ENCODE results near the gene SLC2A9.
A peak's percentile ranks its signal among the peaks of the same experiment; 100 is the strongest.

Gene SLC2A9

DNA sequence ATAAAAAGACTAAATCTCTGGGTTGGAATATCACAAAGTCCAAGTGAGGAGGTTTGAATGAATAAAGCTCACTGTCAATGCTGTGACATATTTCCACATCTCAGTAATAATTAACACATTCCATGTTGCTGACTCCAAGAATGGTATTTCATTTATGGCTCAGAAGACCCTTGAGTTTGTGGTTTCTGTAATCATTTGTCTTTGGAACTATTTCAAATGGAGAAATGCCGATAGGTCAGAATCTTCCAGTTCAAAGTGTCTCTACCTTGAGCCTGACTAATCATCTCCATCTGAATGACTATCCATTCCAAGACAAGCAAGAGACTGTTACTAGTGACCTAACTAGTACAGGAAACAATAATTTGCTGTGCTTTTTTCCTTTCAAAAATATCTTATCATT is 24.2 kb upstream of the SLC2A9 start:
- no peak for DNase-seq (ENCODE audit: low read depth)

DNA sequence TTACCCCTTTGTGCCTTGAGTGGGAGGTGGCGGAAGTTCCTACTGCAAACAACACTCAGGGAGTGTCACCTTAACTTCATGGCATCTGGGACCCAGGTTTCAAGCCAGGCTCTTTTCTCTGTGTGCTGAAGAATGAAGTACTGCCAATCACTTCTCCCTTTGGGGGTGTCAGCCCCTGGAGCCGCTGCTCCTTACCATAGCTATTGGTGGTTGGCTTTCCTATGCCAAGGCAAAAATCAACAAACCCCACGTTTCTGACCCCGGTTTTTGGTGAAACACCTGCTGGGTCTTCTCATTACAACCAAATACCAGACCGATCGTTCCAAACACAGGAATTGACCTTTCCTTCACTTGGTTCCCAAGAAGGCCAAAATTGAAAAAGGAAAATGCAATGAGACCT is 19.7 kb upstream of the SLC2A9 start:
- DNase-seq (ENCODE audit: low read depth), result no peak

DNA sequence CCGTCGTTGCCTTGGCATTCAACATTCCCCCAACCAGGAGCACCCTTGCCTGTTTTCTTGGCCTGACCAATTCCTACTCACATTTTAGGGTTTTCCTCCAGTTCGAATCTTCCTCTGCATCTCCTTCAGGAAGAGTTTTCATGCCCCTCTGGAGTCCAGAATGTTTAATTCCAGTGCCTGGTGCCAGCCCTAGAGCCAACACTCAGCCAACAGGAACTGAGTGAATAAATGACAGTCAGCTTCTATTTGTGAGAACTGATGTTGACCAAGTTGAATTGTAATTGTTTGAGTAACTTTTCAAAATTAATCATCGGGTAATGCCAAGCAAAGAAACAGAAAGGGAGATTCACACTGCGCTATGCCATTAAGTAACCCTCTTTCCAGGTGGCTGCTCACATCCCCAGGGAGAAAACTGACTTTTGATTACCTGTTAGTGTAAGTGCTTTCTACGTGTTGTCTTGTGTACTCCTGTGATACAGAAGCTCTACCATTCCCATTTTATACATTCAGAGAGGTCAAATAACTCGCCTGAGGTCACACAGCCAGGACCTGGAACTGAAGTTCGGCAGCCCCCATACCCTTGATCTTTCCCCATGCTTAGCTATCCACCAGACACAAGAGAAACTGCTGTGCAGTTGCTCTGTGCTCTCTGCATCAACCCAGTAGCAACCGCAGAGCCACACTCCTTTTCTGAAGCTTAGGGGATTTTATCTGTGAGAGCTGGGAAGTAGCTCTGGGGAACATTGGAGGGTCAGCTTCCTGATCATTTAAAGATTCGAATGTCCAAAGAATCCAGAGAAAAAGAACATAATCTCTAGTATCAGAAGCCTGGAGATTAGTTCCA is 19.0 kb upstream of the SLC2A9 start:
- DNase-seq (ENCODE audit: low read depth), result no peak

DNA sequence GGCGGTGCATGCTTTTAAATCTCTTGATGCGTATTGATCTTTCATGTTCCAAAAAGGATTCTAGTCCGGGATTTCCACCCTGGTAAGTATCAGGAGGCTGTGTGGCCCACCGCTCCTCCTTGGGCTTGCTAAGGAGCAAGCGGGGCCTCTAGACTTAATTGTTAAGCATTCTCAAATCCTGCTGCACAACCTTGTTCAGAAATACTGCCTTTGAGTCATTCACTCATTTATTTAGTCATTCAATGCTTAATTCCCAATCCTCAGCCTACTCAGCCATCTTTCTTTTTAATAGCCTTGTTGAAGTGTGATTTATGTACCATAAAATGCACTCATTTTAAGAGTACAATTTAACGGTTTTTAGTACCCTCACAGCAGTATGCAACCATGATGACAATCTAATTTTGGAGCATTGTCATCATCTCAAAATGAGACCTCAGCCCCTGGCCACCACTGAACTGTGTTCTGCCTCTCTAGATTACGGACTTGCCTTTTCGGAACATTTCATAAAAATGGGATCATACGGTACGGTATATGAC is 15.6 kb upstream of the SLC2A9 start:
- DNase-seq (ENCODE audit: low read depth), result no peak

DNA sequence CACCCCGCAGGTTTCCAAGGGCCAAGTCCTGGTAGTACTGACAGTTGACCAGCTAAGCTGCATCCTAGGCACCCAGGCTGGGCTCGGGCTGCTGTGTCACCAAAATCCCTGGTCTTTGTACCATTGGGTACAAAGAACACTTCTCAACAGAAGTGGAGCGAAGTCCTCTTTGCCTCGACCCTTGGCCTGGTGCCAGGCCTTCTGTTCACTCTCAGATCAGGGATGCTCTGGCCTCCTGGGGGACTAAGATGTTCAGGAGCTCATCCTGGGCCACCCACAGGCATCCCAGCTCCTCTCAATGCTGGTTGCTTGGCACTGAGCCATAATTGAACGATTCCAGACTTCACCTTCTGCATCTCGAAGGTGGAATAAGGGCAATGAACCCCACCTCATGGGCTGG is 13.8 kb upstream of the SLC2A9 start:
- no peak for DNase-seq (ENCODE audit: low read depth)

DNA sequence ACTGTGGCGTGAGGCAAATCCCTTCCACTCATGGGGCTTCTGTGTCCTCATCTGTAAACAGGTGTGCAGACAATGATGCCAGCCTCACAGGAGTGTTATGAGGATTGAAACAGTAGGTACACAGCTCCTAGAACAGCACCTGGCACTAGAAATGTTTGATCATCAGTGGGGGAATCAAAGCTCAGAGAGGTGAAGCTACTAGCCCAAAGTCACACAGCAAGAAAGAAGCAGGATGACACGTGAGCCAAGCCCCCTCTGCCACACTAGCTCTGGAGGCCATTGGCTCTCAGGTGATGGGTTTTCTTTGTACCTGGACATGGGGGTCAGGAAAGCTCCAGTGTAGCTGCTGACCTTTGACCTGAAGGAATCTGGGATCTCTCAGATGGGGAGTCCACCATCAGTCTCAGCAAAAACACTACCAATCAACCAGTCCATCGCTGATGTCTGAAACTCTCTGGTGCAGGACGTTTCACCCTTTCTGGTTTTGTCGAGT is 13.4 kb upstream of the SLC2A9 start:
- no peak for DNase-seq (ENCODE audit: low read depth)

DNA sequence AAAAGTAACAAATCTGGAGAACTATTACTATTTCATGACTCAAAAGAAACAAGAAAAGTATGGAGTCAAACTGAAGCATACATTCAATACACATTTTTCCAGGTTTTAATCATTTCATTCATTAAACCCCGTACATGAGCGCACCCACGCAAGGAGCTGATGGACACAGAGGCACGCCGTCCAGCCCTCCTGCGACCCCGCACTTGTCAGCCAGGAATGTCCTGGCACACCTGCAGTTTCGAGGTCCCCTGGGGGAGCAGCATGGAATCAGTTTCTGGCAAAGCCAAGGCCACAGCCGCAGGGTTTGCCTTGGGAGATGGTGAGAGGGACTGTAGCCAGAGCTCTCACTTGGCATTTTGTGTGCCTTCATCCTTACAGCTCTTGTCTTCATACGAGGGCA is 12.8 kb upstream of the SLC2A9 start:
- no peak for DNase-seq (ENCODE audit: low read depth)

DNA sequence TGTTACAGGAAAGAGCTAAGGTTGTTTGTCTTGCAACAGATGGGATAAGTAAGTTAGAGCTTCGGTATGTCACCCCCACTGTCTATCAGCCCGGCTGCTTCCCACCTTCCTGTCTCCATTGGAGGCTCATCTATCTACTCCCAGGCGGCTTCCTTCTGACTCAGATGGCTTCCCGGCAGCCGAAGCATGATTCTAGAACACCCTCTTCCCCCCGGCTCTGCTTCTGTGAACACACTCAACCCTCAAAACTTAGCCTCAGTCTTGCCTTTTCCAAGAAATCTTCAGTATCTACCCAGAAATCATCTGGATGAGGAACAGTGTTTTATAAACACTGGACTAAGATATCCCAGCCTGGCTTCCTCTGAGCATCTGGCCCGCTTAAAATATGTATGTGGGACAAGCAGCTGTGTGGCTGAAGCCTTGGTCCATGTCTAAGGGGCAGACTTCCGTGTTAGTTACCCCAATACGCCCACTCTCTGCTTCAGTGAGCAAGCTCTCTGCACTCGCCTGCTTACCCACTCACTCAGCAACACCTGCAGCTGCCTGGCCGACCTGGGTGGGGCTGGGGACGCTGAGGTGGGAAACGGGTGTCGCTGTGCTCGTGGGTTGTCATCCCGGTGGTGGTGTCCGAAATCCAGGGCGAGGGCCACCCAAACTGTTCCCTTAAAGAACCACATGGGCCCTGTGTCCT is 12.0 kb upstream of the SLC2A9 start:
- peak; percentile 49 for DNase-seq (ENCODE audit: low read depth)

DNA sequence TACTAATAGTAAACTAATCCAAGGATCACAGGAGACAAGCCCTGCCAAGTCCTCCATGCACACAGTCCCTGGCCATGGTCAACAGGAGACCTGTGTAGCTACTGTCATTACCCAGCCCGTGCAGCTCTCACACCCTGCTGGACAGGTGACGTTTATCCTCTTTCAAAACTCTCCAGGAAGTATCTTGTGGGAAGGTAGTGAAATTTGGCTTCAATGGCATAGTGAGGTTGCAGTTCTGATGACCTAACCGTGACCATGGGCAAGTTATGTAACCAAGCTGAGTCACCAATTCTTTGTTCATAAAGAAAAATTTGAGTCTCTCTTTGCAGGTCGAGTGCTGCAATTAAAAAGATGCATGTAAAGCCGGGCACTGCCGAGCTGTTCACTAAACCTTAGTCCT is 11.3 kb upstream of the SLC2A9 start:
- DNase-seq (ENCODE audit: low read depth), result peak; percentile 60

DNA sequence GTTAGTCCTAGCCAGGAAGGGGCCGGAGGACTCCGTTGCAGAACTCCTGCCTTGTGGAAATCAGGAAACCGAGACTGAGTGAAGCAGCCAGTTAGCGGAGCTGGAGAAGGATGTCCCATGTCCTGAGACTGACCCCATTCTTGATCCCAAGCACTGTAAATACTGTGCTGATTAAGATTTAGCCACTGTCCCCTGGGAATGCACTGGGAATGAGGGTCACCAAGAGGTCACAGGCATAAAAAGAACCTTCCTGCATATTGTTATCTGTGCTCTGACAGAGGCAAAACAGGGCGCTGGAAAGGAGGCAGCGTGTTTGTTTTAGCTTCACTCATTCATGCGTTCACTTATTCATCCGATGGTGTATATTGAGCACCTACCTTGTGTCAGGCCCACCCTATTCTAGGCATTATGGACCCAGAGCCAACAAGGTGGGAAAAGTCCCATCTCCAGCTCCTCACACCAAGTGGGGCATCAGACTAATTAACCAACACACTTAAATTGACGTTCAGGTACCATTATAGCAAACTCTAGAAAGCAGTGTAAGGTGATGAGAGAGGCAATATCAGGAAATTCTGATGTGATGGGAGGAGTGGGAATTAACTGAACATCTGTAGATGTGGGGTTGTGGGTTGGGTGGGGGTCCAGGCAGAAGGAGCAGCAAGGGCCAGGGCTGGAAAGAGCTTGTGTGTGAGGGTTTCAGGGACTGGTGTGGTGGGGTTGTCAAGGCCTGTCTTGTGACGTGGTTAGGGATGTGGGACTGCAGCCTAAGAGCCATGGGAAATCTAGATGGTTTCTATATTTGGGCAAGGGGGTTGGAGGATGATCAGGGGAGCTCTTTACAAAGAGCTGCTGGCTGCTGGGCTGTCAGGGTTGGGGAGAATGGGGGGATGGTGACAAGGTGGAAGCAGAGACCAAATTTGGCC is 10.6 kb upstream of the SLC2A9 start:
- peak; percentile 37 for DNase-seq (ENCODE audit: low read depth)

DNA sequence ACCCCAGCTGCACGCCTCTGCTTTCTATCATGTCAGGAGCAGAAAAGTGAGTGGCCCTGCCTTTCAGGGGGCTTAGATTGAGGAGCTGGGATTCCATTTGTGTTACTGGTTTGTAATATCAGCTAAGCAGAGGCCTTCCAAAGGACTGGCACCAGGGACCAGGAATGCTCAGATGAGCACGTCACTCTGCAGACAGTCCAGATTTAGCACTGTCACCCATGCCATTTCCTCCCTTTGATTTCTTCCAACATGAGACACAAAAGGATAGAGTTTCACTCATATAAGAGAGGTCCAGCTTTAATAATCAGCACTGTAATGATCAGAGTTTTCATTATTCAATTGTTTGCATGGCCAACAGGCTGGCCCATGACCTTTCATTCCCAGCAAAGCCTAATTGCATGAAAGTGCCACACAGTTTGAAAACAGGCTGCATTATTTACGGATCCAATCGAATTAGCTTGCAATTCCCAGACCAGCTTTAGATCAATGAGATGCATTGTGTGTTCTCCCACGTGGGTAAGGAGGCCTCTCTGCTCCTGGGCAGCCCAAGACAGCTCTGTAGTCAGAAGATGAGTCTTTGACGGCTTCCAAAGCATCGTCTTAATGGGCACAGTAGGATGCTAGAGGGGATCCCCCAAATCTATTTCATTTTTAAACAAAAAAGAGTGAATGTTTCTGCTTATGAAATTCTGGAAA is 9.8 kb upstream of the SLC2A9 start:
- DNase-seq (ENCODE audit: low read depth), result no peak

DNA sequence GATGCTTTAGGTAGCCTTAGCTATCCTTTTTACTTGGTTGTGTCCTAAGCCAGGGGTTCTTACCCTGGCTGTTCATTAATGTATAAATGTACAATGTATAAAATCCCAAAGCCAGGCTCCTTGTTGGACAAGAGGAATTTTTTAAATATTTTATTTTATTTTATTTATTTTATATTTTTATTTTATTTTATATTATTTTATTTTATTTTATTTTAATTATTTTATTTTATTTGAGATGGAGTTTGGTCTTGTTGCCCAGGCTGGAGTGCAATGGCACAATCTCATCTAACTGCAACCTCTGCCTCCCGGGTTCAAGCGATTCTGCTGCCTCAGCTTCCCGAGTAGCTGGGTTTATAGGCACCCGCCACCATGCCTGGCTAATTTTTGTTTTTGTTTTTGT is 8.1 kb upstream of the SLC2A9 start:
- no peak for DNase-seq (ENCODE audit: low read depth)

DNA sequence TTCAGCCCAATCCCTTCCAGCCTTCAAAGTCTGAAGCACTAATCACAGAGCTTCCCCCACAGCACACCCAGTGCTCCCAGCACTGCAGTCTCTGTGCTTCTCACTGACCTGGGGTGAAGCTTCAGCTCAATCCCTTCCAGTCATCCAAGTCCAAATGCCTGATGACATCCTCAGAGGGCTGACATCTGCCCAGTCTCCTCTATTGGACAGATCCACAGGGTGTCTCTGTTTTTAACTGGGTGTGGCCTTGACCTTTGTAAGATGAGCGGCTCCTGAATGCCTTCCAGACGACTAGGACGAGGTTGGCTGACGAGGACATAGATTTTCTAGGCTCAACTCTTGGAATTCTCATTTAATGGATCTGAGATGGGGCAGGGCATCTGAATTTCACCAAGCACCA is 7.6 kb upstream of the SLC2A9 start:
- no peak for DNase-seq (ENCODE audit: low read depth)

DNA sequence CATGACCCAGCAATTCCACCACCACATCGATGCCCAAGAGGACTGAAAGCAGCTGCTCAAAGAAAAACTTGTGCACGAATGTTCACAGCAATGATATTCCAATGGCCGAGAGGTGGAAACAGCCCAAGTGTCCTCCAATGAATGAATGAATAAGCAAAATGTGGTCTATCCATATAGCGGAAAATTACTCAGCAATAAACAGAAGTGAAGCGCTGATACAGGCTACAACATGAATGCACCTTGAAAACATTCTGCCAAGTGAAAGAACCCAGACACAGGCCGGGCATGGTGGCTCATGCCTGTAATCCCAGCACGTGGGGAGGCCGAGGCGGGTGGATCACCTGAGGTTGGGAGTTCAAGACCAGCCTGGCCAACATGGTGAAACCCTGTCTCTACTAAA is 5.2 kb upstream of the SLC2A9 start:
- no peak for DNase-seq (ENCODE audit: low read depth)

DNA sequence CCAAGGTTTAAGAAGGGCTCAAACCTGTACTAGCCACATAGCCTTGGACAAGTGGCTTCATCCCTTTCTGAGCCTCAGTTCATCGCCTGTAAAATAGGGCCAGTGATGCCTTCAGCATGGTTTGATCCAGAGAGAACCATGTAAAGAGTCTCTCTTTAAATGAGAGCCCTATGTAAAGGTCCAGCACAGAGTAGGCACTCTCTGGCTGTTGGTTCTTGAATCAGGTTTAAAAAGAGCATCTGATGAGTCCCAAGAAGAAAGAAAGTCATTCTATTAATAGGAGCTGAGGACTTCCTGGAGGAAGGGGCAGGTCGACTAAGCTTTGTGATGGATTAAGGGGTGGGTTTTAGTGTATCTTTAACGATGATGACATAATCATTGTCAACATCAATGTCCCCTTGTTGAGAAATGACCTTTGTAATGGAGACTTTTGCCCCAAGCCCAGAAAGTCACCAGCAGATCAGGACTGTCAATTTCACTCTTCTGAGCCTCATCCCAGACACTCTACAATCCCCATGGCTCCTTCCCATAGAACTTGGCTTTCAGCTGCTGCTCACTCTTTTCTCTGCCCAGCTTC is 4.0 kb upstream of the SLC2A9 start:
- DNase-seq (ENCODE audit: low read depth), result no peak

DNA sequence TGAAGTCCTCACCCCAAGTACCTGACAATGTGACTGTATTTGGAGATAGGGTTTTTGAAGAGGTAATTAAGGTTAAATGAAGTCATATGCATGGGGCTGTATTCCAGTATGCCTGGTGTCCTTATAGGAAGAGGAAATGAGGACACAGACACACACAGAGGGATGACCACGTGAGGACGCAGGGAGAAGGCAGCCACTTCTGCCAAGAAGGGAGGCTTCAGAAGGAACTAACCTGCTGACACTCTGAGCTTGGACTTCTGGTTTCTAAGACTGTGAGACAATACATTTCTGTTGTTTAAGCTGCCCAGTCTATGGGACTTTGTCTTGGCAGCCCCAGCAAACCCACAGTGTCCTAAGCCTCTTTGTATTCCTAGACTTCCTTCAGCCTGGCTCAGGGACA is 3.0 kb upstream of the SLC2A9 start:
- DNase-seq (ENCODE audit: low read depth), result no peak

DNA sequence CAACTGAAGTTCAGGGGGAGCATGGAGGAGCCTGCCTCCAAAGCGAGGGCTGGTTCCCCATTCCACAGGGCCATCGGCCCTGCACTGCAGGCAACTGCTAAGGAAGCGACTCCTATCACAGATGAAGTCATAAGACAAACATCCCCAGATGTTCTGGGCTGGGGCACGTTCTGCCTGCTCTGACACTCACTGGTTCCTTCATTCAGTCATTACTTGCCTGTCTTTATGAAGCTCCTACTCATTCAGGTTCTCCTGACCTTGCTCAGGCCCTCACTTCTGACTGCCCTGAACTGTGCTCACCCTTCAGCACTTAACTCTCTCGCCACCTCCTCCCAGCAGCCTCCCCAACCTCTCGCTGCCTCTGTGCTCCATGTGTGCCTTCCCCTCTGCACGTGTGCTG is 2.5 kb upstream of the SLC2A9 start:
- no peak for DNase-seq (ENCODE audit: low read depth)

DNA sequence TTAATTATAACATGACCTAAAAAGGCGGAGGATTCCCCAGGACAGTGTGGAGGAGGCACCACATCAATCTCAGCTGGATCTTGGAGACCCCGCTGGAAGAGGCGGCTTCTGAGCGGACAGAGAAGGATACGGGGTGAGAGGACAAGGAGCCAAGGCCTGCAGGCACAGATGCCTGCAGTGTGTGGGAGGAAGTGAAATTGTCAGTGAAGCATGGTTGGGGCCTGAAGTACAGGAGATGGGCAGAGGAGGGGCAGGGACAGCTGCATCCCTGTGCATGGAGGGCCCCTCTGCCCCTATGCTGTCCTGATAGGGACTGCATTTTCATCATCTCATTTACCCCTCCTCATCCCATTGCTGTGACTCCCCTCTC is 1.7 kb upstream of the SLC2A9 start:
- no peak for DNase-seq (ENCODE audit: low read depth)

DNA sequence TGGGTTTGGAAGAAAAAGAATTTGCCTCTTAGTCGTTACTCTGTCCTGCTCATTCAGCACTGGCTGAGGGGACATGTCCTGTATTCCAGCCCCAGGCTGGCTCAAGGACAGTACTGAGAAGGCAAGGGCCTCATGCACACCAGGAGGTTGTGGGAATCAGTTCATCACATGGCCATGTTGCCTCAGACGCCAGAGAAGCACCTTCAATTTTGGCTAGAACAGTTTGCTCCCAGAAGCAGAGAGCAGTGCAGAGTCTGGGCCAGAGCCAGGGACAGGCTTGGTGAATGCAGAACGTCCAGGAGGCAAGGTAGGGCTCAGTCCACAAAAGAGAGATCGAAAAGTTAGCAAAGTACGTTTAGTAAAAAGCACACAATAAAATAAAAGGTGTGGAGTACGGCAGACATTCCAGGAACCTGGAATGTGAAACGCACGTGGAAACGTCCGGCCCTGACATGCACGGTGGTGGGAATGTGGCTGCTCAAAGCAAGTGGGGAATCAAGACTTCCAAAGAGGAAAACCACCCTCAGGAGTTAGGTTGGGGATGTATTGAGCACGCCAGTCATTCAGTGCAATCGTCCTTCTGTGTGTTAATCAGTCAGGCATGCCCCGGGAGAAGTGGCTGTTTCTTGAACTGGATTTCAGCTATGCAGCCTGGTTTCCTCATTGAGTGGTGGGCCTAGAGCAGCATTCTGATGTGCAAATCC is 1.2 kb upstream of the SLC2A9 start:
- no peak for DNase-seq (ENCODE audit: low read depth)

DNA sequence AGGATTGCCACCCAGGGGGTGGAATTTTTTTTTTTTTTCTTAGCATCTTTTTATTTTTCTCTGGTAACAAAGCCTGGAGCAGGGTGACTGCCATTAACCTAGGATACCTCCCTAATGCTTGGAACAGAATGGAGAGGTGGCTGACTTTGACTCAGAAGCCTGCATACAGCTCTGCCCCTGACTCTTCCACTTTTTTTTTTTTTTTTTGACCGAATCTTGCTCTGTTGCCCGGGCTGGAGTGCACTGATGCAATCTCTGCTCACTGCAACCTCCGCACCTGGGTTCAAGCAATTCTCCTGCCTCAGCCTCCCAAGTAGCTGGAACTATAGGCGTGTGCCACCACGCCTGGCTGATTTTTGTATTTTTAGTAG is 341 bp upstream of the SLC2A9 start:
- DNase-seq (ENCODE audit: low read depth), result no peak

DNA sequence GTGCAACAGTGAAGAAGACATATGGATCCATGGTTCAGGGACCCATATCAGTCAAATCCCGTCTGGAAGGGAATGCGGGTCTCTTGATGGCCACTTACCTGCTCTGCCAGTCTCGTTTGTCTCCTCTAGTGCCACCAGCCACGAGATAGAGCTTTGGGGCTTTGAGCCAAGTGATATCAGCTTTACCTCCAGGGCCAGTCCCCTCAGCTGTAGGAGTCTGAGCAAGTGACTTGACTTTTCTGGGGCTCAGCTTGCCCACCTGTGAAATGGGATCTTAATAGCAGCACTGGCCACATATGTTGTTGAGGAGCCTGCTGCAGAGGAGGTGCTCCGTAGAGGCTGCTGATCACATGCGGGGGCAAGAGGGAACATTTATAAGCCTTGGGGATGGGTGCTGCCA is 1.2 kb downstream of the SLC2A9 start:
- no peak for DNase-seq (ENCODE audit: low read depth)
